RCC 7860 (cell line): ENCODE data around the gene TPST2.
"Not testable (repeated sequence)": the region's sequence is repeated elsewhere in the genome, so short reads cannot be mapped to it uniquely, and the experiment has no call there.

ENCODE experiments used
- DNase-seq: peaks from one replicate; pipeline ENCODE4 v3.0.0-alpha.2; 2015; ENCODE audit warnings: low spot score
- FAIRE-seq: peaks from 2 replicates; lab custom pipeline; 2012; peaks lifted over from hg19 to GRCh38; lab: Jason Lieb, UNC

Gene TPST2

DNA sequence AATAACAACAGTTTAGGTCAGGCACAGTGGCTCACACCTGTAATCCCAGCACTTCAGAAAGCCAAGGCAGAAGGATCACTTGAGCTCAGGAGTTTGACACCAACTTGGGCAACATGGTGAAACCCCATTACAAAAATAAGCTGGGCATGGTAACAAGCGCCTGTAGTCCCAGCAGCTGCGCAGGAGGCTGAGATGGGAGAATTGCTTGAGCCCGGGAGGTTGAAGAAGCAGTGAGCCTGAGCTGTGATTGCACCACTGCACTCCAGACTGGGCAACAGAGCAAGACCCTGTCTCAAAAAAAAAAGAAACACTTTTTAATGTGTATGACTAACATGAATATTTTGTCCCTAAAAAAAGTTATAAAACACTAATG lies 53.2 kb downstream of the TPST2 start:
- no peak for FAIRE-seq

DNA sequence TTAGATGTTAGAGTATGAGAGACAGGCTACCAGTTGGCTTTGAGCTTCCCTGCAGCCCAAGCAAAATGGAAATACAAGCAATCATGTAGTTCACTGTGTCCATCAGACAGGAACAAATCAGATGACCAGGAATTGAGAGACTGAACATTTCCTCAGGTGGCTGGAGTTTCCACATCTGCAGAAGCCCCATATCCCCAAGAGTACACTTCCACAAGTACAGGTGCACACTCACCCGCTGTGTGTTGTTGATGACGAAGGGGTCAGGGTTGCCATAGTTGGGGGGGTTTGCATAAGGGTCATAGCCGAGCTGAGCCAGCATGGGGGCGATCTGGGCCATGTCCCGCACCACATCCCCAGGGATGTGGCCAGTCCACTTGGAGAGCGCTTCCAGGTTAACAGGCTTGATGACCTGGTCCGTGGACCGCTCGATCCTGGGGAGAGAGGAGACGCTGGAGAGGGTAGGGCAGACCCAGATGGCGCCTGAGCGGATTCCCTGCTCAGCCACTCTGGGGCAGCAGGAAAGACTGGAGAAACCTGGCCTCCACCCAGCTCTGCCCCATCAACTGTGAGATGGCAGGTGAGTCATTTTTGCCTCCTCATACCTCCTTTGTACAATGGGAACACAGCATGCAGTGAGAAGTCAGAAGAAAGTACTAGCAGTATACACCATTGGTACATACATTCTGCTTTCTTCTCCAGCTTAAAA lies 53.7 kb downstream of the TPST2 start:
- no peak for FAIRE-seq

More for the DNA sequence above, 53.2 kb downstream of the TPST2 start:
- no peak for DNase-seq

DNA sequence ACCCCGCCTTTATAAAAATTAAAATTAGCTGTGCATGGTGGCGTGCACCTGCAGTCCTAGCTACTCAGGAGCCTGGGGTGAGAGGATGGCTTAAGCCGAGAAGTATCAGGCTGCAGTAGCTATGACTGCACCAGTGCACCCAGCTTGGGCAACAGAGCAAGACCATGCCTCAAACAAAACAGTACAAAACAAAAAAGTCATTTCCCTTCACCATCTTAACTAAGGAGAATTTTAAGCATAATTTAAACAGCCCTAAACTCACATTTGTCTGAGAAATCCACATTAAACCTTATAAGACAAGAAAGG lies 54.4 kb downstream of the TPST2 start:
- FAIRE-seq: no peak
- DNase-seq: no peak

More for the DNA sequence above, 53.7 kb downstream of the TPST2 start:
- DNase-seq: peak; percentile 37

DNA sequence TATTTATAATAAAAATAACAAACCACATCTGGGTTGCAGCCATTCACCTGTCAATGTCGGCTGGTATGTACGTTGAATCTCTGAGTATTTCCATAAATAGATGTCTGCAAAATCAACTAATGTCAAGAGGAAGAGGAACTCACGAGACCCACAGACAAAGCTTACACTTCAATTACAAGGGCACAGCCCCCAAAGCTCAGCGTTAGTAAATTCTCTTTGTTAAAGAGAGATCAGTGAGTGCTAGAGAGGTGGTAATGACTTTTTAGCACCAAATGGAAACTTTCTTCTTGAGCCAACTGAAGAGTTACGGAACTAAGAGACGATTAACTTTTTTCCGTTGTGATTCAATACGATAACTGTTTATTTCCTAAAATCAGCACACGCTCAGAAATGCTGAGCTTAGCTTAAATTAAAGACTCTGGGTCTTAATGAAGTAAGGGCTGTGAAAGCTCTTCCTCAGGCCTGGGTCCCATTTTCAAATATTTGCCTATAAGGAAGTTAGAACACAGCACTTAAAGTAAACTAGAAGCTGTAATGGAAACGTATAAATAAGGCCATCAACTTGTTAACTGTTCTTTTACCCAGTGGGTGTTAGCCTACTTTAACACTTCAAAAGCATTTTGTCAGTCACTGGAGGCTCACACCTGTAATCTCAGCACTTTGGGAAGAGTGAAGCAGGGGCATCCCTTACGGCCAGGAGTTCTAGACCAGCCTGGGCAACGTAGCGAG lies 54.9 kb downstream of the TPST2 start:
- DNase-seq (no peak), FAIRE-seq (no peak)

DNA sequence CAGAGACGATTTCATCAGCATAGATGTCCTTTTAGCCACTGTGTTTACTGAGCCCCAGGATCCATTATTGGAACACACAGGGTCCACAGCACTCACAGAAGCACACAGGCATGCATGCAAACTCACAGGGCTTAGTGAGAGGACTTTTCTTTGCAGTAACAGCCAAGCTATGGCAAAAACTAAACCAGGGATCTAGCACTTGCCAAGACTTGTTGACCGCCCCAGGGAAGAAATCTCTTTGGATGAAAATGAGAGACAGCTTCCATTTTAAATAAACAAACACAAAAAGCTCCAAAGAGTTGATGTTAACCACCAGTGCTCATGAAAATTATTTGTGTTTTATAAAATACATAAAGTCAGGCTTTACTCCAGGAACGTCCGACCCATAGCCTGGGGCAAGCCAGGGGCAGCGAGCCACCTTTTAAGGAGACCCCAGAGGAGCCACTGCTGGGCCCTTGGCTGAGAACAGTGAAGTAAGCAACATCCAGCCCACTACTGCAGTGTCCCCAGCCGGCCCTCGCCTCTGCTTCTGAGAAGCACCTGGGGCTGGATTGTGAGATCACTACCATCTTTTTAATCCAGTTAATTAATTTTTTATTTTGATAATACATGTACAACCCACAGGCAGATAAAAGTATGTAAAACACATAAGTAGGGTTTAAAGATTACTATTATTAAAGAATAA lies 55.6 kb downstream of the TPST2 start:
- FAIRE-seq: no peak
- DNase-seq: no peak

DNA sequence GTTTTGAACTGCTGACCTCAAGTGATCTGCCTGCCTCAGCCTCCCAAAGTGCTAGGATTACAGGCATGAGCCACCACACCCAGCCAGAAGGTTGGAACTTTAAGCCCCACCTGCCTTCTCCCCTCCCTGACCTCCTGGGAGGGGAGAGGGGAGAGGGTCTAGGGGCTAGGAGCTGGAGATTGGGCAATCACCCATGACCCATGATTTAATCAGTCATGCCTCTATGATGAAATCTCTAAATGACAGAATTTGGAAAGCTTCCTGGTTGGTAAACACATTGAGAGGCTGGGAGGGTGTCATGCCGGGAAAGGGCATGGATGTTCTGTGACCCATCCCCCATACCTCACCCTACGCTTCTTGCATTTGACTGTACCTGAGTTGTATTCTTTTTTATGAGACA lies 60.6 kb downstream of the TPST2 start:
- DNase-seq: no peak

DNA sequence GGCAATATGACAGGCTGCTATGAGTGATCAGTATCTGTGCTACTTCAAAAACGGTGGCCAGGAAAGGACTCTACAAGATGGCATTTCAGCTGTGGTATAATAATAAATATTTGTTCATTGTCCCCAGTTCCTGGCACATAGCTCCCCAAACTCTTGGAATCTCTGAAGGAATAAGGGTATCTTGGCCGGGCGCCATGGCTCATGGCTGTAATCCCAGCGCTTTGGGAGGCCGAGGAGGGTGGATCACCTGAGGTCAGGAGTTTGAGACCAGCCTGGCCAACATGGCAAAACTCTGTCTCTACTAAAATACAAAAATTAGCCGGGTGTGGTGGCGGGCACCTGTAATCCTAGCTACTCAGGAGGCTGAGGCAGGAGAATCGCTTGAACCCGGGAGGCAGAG lies 61.4 kb downstream of the TPST2 start:
- DNase-seq, FAIRE-seq: not testable (repeated sequence)

More for the DNA sequence above, 60.6 kb downstream of the TPST2 start:
- FAIRE-seq: no peak

DNA sequence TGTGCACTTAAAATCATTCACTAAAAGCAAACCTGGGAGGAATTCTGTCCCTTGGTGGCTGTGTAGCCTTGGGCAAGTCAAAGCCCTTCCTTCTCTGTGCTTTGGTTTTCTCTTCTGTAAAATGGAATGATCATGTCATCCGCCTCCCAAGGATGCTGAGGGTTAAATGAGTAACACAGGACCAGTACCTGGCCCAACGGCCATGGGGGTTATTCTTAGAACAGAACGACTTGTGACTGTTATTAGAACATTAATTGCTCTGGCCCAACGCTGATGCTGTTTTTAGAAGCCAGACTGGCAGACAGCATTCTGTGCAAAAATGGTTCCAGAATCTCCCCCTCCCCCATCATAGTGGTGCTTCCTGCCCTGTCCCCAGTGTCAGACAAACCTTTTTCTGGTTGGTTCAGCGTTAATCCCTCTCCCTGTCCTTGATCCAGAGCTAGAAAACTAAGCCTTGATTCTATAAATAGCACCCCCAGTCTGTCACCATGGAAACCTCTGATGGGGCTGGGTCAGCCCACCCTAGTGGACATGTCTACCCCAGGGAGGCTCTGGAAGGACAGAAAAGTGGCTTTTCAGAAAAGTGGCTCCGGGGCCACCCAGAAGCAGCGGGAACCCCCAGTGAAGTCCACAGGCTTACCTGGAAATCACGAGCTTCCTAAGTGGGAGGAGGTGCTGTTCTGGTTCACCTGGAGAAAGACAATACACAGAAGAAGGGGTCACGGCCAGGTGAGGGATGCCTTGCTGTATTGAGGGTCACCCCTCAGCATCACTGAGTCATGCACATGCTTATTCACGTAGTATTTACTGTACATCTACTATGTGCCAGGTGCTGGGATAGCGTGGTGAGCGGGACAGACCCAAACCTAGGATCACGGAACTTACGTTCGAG lies 62.1 kb downstream of the TPST2 start:
- no peak for FAIRE-seq
- no peak for DNase-seq

DNA sequence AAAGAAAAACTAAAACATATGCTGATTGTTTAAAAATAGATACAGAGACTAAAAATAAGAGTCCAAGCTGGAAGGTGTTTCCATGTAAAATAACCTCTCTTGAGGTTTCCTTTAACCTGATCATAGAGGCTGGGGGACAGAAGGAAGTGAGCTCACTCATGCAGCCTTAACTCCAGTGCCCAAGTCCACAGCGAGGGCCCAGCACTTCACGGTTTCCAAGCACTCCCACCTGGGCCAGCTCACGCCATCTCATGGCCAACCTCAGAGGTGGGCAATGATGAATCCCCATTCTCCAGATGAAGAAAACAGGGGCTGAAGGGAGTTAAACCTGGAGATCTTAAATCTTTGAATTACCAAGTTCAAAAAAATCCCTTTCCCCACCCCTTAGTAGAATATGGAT lies 62.8 kb downstream of the TPST2 start:
- DNase-seq (no peak), FAIRE-seq (no peak)

DNA sequence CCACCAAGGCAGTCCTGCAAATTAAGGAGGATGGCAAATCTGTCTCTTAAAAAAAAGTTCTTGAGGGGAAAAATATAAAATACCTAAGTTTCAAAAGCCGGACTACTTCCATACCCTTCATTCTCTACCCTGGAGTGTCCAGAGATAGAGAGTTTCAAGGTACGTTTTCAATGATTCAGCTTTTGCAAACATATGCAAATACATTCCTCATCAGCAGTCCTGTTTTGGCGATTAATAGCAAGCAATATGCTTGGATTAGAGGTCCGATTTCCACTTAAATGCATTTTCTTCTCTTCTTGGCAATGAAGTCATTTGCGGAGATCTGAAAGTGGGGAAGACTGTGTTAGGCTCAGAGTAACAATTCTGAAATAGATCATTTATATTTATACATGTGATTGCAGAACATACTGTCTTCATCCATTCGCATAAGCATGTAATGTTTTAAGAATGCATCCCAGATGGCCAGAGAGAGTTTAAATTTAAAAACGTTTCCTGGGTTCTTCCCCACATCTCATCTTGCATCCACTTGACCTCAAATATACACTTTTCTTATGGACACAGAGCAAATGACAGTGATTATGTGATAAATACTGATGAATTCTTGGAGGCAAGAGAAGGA lies 63.9 kb downstream of the TPST2 start:
- no peak for DNase-seq
- no peak for FAIRE-seq

DNA sequence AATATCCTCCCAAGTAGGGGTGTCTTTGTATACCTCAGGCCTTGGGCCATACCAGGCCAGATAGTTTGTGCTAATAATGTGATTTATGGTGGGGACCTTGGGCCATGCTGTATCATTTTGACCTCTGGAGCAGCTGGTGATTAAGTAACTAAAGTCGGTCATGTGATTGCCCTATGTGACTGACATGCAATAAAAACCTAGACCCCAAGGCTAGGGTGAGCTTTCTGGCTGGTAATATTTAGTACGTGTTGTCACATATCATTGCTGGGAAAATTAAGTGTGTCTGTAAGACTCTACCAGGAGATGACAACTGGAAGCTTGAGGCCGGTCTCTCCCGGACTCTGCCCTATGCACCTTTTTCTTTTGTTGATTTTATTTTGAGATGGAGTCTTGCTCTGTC lies 65.1 kb downstream of the TPST2 start:
- FAIRE-seq: no peak
- DNase-seq: no peak

DNA sequence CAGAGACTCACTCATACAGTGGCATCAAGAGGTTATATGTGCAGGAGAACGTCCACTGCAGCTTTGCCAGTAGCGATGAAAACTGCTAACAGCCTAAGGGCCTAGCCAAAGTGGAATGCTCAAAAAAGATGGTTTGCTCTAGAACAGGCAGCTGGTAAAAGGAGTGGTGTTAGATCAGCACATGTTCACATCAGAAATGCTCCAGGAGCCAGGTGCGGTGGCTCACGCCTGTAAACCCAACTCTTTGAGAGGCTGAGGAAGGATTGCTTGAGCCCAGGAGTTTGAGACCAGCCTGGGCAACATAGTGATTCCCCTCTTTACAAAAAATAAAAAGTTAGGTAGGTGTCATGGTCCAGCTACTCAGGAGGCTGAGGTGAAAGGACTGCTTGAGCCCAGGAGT lies 67.3 kb downstream of the TPST2 start:
- FAIRE-seq: no peak

DNA sequence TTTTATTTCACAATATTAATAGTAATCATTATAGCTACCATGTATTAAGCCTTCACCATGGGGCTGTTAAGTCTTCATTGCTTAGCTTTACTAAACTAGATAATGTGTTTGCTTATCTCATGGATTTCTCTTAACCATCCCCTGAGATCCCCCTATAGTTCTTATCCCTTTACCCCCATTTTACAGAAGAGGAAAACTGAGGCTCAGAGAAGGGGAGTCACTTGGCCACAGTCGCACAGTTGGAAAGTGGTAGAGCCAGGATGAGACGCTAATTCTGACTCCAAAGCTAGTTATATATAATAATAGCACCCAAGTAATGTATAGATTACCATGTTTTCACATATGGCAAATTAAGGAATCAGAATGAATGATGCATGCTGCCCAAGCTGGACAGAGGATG lies 67.9 kb downstream of the TPST2 start:
- DNase-seq: no peak
- FAIRE-seq: no peak

More for the DNA sequence above, 67.3 kb downstream of the TPST2 start:
- no peak for DNase-seq

DNA sequence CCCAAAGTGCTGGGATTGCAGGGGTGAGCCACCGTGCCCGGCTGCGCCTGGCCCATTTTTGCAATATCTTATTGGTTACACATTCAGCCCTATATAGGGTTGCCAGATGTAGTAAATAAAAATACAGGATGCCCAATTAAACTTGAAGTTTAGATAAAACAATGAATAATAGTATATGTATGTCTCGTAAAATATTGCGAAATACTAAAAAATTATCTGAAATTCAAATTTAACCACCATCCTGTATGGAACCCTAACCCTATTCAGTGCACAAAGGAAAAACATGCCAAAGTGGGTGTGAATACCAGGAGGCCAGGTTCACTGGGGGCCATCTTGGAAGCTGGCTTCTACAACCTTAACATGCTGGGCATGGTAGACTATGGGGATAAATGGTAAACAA lies 72.5 kb downstream of the TPST2 start:
- DNase-seq (no peak), FAIRE-seq (no peak)

DNA sequence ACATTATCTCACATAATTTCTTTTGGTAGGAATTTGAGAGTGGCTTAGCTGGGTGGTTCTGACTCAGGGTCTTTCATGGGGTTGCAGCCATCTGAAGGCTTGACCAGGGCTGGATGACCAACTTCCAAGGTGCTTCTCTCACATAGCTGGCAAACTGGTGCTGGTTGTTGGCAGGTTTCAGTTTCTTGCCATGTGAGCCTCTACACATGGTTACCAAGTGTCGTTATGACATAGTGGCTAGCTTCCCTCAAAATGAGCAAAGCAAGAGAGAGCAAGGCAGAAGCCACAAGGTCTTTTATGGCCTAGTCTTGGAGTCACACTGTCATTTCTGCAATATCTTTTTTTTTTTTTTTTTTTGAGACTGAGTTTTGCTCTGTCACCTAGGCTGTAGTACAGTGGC lies 73.4 kb downstream of the TPST2 start:
- FAIRE-seq (no peak), DNase-seq (no peak)

DNA sequence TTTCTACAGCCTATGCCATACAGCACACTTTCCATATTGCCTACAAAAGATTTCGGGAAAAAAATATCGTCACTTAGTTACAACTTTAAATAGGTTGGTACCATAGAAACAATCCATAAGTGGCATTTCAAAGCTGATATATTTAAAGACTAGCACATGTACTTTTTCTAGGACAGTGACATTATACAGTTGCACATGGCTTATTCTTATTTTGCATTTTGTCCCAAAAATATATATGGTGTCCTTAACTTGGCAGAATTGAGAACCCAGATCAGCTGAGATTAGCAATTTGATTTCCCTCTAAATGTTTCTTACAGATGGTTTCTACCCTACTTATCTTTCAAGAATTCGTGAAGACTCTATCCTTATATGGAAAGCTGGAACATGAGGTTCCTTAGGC lies 74.0 kb downstream of the TPST2 start:
- FAIRE-seq (no peak), DNase-seq (no peak)

DNA sequence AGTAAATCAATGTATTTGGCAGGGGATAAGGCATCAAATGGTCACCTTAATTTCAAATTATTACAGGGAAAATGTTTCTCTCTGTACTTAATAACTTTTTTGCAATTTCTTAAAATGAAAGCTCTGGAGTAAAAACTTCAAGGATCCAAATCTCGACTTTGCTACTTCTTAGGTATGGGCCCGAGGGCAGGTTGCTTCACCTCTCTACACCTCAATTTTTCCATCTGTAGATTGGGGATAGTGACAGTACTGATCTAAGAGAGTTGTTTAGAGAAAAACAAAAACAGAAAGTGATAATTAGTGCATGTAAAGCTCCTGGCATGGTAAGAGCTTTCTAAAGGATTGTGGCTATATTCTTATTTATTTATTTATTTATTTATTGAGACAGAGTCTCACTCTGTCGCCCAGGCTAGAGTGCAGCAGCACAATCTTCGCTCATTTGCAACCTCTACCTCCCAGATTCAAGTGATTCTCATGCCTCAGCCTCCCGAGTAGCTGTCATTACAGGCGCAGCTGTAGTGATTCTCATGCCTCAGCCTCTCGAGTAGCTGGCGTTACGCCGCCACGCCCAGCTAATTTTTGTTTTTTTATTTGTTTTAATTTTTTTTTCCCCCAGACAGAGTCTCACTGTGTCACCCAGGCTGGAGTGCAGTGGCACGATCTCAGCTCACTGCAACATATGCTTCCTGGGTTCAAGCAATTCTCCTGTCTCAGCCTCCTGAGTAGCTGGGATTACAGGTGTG lies 75.3 kb downstream of the TPST2 start:
- FAIRE-seq (no peak), DNase-seq (no peak)

DNA sequence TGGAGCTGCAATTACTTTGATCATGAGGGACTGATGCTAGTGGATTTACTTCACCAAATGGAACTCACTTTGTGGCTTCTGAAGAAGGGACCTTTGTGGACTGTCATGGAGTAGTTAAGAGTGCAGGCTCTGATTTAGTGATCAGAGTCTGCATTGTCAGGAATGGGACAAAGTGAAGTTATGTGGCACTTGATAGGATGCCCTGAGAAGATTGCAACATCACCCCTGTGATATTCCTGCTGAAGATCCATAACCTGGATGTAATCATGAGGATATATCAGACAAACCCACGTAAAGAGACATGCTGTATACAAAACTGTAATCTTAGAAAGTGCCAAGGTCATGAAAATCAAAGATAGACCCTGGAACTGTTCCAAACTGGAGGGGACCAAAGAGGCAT lies 76.1 kb downstream of the TPST2 start:
- FAIRE-seq: no peak
- DNase-seq: no peak

DNA sequence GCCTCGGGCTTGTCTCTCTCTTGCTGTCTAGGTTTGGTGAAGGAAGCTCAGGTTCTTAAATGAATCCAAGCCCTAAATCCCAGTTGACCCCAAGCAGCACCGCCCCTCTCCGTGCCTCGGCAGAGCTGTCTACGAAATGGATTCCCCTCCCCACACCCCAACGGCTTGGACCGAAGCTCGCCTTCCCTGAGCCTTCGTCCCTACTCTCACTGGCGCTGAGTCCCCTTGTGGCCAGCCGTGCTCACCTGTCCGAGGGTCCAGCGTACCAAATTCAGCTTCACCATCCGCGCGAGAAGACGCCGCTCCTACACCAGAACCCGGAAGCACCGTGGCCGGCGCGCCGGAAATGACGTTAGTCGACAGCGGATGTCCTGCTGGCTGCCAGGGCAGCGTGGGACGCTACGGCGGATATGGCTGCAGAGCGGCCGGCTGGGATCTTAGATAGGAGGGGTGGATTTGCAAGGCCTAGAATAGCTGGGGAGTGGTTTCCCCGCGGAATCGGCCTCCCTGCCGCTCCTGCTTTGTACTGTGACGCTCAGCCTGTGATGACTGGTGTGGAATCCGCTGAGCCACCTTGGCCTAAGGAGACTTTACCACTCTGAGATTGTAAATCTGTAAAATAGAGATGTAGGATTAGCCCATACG lies 77.7 kb downstream of the TPST2 start, which contains the start of gene TFIP11:
Gene TFIP11 (minus strand): TSS at position 325 of the 645 bp plus-strand sequence. CDS start 2,201 bp downstream, outside the sequence.
- FAIRE-seq (peak; percentile 36), DNase-seq (peak; percentile 78)
